GM12865 (cell line): Measurements from ENCODE around the gene OR2T35.

ENCODE experiments used
- DNase-seq: peaks from one replicate; pipeline ENCODE4 v3.0.0; 2010; ENCODE audit warnings: low read depth
- H3K4me3 ChIP-seq: 2 replicates; pipeline ENCODE4 v1.5.1; 2011; ENCODE audit warnings: mild to moderate bottlenecking, low read depth, low read length, control low read depth
- CTCF ChIP-seq: IDR thresholded peaks from 2 replicates; pipeline ENCODE4 v1.5.1; 2011; ENCODE audit warnings: low read length, control low read depth, low read depth, inconsistent platforms; ENCODE audit not compliant: insufficient read depth; ENCODE audit errors: missing control alignments

Gene OR2T35

GRCh38 chr1:248589334-248589733 is 55.7 kb downstream of the OR2T35 start:
- TF ChIP-seq CTCF = no peak
- peak; percentile 13 for DNase-seq
- H3K4me3 ChIP-seq = no peak overlapping the region
